Measurements from ENCODE around the gene RCOR2.
A peak's percentile ranks its signal among the peaks of the same experiment; 100 is the strongest.
"Not testable (repeated sequence)": the region's sequence is repeated elsewhere in the genome, so short reads cannot be mapped to it uniquely, and the experiment has no call there.

Gene RCOR2

GRCh38 chr11:63916837-63917691 lies at the start of gene RCOR2:
RCOR2 (minus strand) TSS chr11:63917164; CDS start chr11:63916456, 708 bp downstream.
- peak; percentile 87 for DNase-seq

- DNase-seq = no peak
These were observed 49.5 kb upstream of the RCOR2 start for GRCh38 chr11:63966444-63966843.

GRCh38 chr11:63963895-63964294 lies 46.9 kb upstream of the RCOR2 start:
- not testable (repeated sequence) for DNase-seq

- peak; percentile 22 for DNase-seq
These were observed 44.8 kb upstream of the RCOR2 start for GRCh38 chr11:63961608-63962412.

GRCh38 chr11:63958008-63958407 lies 41.0 kb upstream of the RCOR2 start:
- DNase-seq = no peak

- DNase-seq = no peak
These were observed 35.6 kb upstream of the RCOR2 start for GRCh38 chr11:63952570-63952969.

GRCh38 chr11:63951779-63952536 lies 35.0 kb upstream of the RCOR2 start:
- DNase-seq = no peak

- peak; percentile 74 for DNase-seq
These were observed 28.7 kb upstream of the RCOR2 start for GRCh38 chr11:63945477-63946163.

GRCh38 chr11:63944987-63945386 lies 28.0 kb upstream of the RCOR2 start:
- DNase-seq = no peak

GRCh38 chr11:63942803-63943202 lies 25.8 kb upstream of the RCOR2 start:
- no peak for DNase-seq

GRCh38 chr11:63941901-63942300 lies 24.9 kb upstream of the RCOR2 start:
- no peak for DNase-seq

- no peak for DNase-seq
These were observed 23.8 kb upstream of the RCOR2 start for GRCh38 chr11:63940786-63941185.

GRCh38 chr11:63939397-63939891 lies 22.5 kb upstream of the RCOR2 start:
- peak; percentile 43 for DNase-seq

- peak; percentile 98 for DNase-seq
These were observed 21.8 kb upstream of the RCOR2 start, which contains the start of gene NAA40 for GRCh38 chr11:63938479-63939396. NAA40 (plus strand) TSS chr11:63939002; CDS start chr11:63939097, 95 bp downstream.

- peak; percentile 70 for DNase-seq
These were observed 20.9 kb upstream of the RCOR2 start for GRCh38 chr11:63937713-63938478.

- no peak for DNase-seq
These were observed 16.5 kb upstream of the RCOR2 start for GRCh38 chr11:63933459-63933858.

- no peak for DNase-seq
These were observed 14.9 kb upstream of the RCOR2 start for GRCh38 chr11:63931876-63932275.

GRCh38 chr11:63931045-63931444 lies 14.1 kb upstream of the RCOR2 start:
- DNase-seq = no peak

GRCh38 chr11:63929616-63930015 lies 12.7 kb upstream of the RCOR2 start:
- no peak for DNase-seq

GRCh38 chr11:63923319-63923718 lies 6.4 kb upstream of the RCOR2 start:
- DNase-seq = no peak
